Calu3 (cell line): ENCODE results near the gene PAAF1. TPM values are rescaled to one million over a fixed set of nuclear protein-coding genes. Genes with fewer than 3 reads are reported as not detected.
A peak's percentile ranks its signal among the peaks of the same experiment; 100 is the strongest.

Experiments
- BruUV-seq: library from RNA; stranded (reverse); fragments of 400-500 nt; replicated peaks from 2 replicates; lab custom pipeline; 2021; lab: Mats Ljungman, UMichigan
- CTCF ChIA-PET: fragments of 300-600 bp; sonication (Branson Sonifier 250); formaldehyde crosslinking; loops from one replicate; lab custom pipeline; 2022; ENCODE audit warnings: antibody characterized with exemption; lab: Charles Lee
- DNase-seq: peaks from one replicate; pipeline ENCODE4 v3.0.0; 2022
- H3K27ac Mint-ChIP-seq: one replicate; pipeline ENCODE4 v1.8.0; 2022; ENCODE audit warnings: mixed read lengths; ENCODE audit not compliant: unreplicated experiment
- H3K27me3 Mint-ChIP-seq: one replicate; pipeline ENCODE4 v1.8.0; 2022; ENCODE audit warnings: mixed read lengths; ENCODE audit not compliant: unreplicated experiment
- H3K36me3 Mint-ChIP-seq: one replicate; pipeline ENCODE4 v1.8.0; 2022; ENCODE audit warnings: mild to moderate bottlenecking, moderate library complexity, mixed read lengths; ENCODE audit not compliant: insufficient read depth, unreplicated experiment
- H3K4me1 Mint-ChIP-seq: one replicate; pipeline ENCODE4 v1.8.0; 2022; ENCODE audit warnings: mild to moderate bottlenecking, low read depth, mixed read lengths; ENCODE audit not compliant: unreplicated experiment
- H3K4me3 Mint-ChIP-seq: one replicate; pipeline ENCODE4 v1.8.0; 2022; ENCODE audit warnings: mild to moderate bottlenecking, low read depth, moderate library complexity, mixed read lengths; ENCODE audit not compliant: unreplicated experiment
- H3K9me3 Mint-ChIP-seq: one replicate; pipeline ENCODE4 v1.8.0; 2022; ENCODE audit warnings: low read depth, mixed read lengths; ENCODE audit not compliant: unreplicated experiment
- intact Hi-C: fragments of 100-400 bp; cut with micrococcal nuclease; formaldehyde crosslinking; loops from one replicate; pipeline ENCODE4 v1.10.0; 2022; ENCODE audit not compliant: unreplicated experiment
- total RNA-seq: library from RNA; stranded (reverse); gene quantifications from 2 replicates; pipeline ENCODE4 v1.2.3, GENCODE V29; 2022
- TF ChIP-seq, protein P1 (sequence below): fragments of 200-600 bp; IDR thresholded peaks from one replicate; pipeline ENCODE4 v1.8.0; 2022; ENCODE audit warnings: antibody characterized with exemption; ENCODE audit not compliant: unreplicated experiment

Gene PAAF1
- total RNA-seq, 1 experiment from 2014 or later, result 23.0 TPM

DNA sequence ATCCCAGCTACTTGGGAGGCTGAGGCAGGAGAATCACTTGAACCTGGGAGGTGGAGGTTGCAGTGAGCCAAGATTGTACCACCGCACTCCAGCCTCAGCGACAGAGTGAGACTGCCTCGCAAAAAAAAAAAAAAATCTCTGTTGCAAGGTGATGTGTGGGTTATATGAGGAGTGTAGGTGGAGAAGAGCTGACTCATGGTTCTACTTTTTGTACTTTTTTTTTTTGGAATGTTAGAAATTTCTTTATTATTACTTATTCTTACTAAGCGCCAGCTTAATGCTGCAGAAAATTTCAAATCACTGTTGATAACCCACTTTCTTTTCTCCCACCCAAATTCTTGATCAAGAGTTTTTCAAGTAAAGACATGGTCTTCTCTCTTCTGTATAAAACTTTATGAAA lies 44.4 kb downstream of the PAAF1 start:
- H3K27ac Mint-ChIP-seq, result no peak overlapping the region
- no peaks in the 10 kb centered on the region for H3K27me3 Mint-ChIP-seq
- intact Hi-C loops, result no loop called here
- TF ChIP-seq, protein P1, sequence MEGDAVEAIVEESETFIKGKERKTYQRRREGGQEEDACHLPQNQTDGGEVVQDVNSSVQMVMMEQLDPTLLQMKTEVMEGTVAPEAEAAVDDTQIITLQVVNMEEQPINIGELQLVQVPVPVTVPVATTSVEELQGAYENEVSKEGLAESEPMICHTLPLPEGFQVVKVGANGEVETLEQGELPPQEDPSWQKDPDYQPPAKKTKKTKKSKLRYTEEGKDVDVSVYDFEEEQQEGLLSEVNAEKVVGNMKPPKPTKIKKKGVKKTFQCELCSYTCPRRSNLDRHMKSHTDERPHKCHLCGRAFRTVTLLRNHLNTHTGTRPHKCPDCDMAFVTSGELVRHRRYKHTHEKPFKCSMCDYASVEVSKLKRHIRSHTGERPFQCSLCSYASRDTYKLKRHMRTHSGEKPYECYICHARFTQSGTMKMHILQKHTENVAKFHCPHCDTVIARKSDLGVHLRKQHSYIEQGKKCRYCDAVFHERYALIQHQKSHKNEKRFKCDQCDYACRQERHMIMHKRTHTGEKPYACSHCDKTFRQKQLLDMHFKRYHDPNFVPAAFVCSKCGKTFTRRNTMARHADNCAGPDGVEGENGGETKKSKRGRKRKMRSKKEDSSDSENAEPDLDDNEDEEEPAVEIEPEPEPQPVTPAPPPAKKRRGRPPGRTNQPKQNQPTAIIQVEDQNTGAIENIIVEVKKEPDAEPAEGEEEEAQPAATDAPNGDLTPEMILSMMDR, result no peak
- peaks cover 10% of the 10 kb centered on the region for H3K36me3 Mint-ChIP-seq
- CTCF ChIA-PET, result interaction anchor here (0.7 kb wide), 1 partner anchor 105 kb away, joined by 4 read pairs; no protein-coding TSS in a partner anchor
- no peaks in the 10 kb centered on the region for H3K4me1 Mint-ChIP-seq
- no peaks in the 10 kb centered on the region for H3K9me3 Mint-ChIP-seq
- H3K4me3 Mint-ChIP-seq, result no peak overlapping the region
- no TSS peak for BruUV-seq
- no peak for DNase-seq

DNA sequence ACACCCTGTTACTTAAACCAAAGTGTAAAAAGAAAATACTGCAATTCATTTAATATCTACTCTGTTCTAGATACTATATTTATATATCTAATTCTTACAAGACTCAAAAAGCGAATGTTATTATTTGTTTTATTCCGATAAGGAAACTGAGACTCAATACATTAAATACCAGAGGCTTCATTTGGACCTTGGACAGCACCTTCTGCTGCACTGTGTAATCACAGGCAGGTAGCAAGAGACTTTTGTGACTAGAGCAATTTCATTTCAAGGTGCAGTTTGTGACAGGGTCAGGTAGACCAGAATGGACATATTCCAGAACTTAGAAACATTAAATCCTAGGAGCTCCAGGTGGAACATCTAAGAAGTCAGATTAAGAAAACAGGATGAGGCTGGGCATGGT lies 52.6 kb downstream of the PAAF1 start:
- BruUV-seq, result no TSS peak
- CTCF ChIA-PET, result no interaction called here
- no peak for DNase-seq
- no peaks in the 10 kb centered on the region for H3K27me3 Mint-ChIP-seq
- H3K9me3 Mint-ChIP-seq, result no peaks in the 10 kb centered on the region
- intact Hi-C loops, result no loop called here
- H3K4me1 Mint-ChIP-seq, result no peaks in the 10 kb centered on the region
- H3K36me3 Mint-ChIP-seq, result peaks cover 39% of the 10 kb centered on the region
- H3K27ac Mint-ChIP-seq, result no peak overlapping the region
- TF ChIP-seq, protein P1, result no peak
- no peak overlapping the region for H3K4me3 Mint-ChIP-seq

DNA sequence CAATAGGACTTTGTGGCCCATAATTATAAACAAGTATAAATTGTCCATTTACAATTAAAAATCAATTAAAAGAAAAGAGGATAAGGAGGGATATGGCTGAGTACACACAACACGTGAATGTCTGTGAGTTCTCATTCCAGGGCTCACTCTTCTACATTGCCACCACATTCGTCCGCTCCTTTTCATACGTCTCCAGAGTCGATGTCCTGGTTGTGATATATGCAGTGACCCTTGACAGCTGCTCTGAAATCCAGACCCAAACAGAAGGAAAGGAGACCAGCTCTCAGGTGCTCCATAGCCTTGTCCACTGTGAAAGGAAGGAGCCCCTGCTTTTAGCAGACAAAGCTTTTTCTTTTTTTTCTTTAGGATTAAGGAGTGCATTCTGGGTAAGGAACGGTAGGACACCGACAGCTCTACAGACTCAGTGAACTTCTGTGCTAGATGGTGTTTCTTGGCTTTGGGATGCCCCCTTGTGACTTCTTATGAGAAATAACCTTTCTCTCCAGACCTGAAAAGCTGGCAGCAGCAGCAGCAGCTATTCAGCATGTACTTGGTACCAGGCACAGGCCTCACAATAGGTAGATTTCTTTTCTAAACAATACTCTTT lies 54.3 kb downstream of the PAAF1 start:
- no peak overlapping the region for H3K4me3 Mint-ChIP-seq
- H3K4me1 Mint-ChIP-seq, result no peaks in the 10 kb centered on the region
- peak; percentile 42 for DNase-seq
- CTCF ChIA-PET, result interaction anchor here (0.8 to 1.3 kb wide), 14 partner anchors 13 to 580 kb away, joined by 3 to 12 read pairs (median 4); partner anchors contain the start of genes DNAJB13 and RAB6A
- no peaks in the 10 kb centered on the region for H3K9me3 Mint-ChIP-seq
- intact Hi-C loops, result loop anchor here (5.0 kb wide), 2 partner anchors 304 to 454 kb away; no protein-coding TSS in a partner anchor
- no peaks in the 10 kb centered on the region for H3K27me3 Mint-ChIP-seq
- peaks cover 36% of the 10 kb centered on the region for H3K36me3 Mint-ChIP-seq
- TF ChIP-seq, protein P1, result peak; percentile 27
- BruUV-seq, result no TSS peak
- H3K27ac Mint-ChIP-seq, result no peak overlapping the region

DNA sequence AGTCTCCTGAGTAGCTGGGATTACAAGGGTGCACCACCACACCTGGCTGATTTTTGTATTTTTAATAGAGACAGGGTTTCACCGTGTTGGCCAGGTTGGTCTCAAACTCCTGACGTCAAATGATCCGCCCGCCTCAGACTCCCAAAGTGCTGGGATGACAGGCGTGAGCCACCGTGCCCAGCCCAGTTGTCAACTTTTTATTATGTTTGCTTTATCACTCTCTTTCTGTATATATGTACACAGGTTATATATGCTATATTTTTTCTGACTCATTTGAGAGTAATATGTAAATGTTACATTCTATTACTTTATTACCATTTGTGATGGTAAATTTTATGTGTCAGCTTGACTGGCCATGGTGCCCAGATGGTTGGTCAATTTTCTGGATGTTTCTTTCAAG lies 55.2 kb downstream of the PAAF1 start:
- DNase-seq, result no peak
- H3K4me1 Mint-ChIP-seq, result no peaks in the 10 kb centered on the region
- no peak overlapping the region for H3K4me3 Mint-ChIP-seq
- H3K36me3 Mint-ChIP-seq, result peaks cover 35% of the 10 kb centered on the region
- H3K27ac Mint-ChIP-seq, result no peak overlapping the region
- no peaks in the 10 kb centered on the region for H3K9me3 Mint-ChIP-seq
- no TSS peak for BruUV-seq
- CTCF ChIA-PET, result interaction anchor here (0.6 to 1.3 kb wide), 13 partner anchors 14 to 581 kb away, joined by 3 to 12 read pairs (median 4); partner anchors contain the start of genes DNAJB13 and RAB6A
- no peaks in the 10 kb centered on the region for H3K27me3 Mint-ChIP-seq
- intact Hi-C loops, result loop anchor here (5.0 kb wide), 2 partner anchors 305 to 455 kb away; no protein-coding TSS in a partner anchor
- TF ChIP-seq, protein P1, result no peak
